GM18502 (cell line): ENCODE measurements around the gene FBN1.
A peak's percentile ranks its signal among the peaks of the same experiment; 100 is the strongest.

Experiments
- ATAC-seq: cut with Tn5 transposase; IDR thresholded peaks from one replicate; pipeline ENCODE4 v1.9.1; 2021; ENCODE audit warnings: mild to moderate bottlenecking; ENCODE audit not compliant: unreplicated experiment, poor library complexity

The FBN1 gene

DNA sequence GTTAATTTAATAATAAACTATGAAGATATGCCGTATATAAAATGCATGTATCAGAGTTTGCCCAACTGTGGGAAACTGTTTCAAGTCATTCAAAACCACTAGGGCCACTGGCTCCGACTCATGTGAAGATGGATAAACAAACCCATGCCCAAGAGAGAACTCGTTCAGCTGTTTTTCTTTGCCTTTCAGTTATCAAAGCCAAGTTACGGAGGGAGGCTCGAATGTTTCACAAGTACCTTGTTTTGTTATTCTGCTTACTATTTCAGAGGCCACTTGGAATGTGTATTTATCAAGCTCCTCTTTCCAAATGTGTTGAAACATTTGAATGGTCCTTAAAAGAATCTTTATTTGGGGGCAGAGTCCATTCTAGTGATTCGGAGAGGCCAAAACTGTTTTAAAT, 232.2 kb downstream of the FBN1 start:
- no peak for ATAC-seq

DNA sequence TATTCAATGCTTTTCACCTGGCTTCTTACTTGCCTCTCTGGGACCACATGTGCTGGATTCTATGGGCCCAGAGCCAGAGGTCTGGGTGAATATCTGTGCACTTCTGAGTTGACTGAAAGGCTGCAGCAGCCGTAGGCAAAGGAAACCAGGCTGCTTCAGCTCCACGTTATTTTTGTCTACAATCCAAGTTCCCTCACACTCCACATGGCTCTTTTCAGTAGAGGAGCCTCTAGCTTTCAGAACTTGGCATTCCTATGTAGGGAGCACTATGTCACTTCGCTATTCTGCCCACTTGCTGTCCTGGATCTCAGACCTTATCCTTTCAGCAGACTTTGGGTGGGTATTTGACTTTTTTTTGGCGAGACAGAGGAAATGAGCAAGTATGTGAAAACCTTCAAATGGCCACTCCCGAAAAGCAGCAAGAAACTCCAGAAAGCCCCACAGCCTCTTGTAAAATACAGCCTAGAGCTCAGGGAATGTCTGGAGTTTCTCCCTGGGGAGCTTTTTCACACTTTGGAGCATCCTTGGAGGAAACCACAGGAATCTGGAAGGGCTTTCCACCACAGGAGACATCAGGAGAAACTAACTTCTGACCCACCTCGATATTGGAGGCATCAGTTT, 233.4 kb downstream of the FBN1 start:
- ATAC-seq: no peak

DNA sequence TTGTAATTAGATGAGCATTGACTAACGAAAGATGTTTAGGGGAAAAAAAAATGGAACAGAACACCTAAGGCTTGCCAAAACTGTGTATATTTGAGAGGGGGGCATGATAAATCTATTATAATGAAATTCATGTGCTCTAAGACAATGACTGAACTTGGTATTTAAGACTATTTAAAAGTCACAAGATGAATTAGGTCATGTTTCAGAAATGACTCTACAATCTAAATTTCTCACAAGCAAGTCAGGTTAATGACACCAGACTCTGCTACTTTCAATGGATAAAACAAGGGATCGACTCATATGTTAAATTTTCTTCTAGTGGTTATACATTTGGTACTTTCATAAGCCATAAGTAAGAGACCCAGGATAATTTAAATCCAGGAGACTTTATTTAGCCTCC, 235.9 kb downstream of the FBN1 start:
- no peak for ATAC-seq

DNA sequence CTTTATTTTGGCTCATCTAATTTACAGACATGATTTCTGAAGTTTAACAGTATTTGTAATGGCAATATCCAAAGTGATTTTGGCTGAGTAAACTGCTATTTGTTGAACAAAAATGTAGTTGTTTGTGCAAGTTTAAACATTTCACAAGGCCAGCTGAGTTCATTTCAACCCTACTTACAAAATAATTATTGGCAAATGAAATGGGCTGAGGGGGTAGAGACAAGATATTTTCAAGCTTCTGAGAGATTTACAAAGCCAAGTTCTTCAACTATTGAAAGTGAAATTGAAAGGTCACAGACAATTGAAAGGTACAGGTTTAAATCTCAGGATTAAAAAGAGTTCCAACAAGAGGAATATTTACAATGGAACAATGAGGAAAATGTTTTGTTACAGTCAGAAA, 237.2 kb downstream of the FBN1 start:
- no peak for ATAC-seq

DNA sequence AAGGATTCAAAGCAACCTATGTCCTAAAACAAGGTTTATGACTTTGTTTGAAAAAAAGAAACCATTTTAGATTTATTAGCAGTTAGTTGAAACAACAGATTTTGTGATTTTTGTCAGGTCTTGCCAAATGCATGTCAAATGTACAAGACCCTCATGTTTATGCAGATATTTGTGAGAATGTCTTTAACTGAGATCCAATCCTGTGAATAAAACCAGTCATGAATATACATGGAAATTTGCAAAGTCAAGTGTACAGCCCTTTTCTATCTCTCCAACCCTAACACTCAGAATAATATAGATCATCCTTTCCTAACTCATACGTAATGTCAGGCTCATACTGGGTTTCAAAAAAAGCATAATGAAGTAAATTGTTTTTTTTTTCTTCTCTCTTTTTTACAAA, 237.9 kb downstream of the FBN1 start:
- ATAC-seq: no peak

DNA sequence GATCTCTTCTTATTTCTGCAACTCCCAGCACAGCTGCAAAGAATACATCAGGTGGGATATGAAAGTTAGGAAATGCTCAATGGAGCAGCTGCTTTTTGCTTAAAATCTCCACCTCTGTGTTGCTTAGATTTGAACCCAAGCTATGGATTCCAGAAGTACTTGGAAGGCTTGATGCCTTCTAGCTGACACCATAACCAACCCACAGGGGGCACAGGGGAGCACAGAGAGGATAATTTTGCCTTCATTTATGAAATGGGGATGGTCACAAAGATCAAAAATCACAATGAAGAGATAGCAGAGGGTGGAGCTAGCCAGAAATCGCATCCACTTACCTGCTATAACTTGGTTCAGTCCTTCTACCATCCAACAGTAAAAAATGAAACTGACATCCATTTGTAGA, 238.6 kb downstream of the FBN1 start:
- ATAC-seq: no peak

DNA sequence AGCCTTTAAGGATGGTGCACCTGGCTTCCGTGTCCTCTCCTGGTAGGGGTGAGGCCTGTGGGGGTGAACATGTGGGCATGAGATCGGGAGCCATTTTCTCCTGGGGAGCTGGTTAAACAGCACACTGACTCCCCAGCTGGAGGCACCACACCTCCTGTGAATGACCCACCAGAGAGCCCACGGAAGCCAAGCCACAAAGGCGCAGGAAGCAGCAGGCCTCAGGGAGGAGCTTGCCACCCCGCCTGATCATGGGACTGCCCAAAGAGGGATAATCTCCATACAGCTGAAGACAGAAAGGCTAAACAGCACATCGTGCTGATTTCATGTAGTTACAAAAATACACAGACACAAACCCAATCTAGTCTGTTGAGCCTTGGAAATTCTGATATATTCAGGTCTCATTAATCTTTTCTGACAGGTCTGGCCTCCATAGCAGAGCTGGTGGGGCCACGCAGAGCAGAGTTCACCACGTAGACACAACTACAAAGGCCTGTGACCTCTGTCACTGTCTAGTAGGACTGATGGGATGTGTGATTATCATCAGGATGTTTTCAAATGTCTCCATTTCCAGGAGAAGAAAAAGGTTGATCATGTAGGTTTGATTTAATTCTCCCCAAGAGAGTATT, 239.1 kb downstream of the FBN1 start:
- no peak for ATAC-seq

DNA sequence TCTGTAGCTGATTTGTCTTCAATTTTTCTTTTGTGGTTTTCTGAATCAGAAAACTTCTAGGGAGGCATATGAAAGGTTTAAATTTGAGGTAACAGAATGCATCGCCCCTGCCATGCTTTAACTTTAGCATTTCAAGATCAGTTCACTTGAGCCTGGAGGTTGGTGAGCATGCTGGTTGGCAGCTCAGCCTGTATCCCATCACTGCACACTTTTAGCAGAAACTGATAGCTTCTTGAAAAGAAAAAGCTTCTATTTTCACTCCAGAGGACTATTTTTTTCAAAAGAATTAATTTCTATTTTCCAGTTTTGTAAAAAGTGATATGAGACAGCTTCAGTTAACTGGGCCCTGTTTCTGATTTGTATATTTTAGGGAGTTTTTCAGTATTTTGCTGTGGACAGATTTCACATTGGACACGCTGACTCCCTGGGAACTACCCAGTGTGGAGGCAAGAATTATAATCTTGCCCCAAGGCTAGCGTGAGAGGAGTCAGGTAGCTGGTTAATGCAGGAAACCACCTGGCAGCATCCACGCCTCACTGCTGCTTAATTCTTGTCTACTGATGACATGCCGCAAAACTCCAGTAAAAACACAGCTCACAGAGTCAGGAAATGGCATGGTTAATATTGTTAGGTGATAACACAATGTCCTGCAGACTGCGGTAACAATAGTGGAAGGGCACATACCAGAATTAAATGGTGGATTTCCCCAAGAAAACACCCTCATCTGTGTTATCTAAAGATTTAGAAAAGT, 242.9 kb downstream of the FBN1 start:
- peak; percentile 68 for ATAC-seq

DNA sequence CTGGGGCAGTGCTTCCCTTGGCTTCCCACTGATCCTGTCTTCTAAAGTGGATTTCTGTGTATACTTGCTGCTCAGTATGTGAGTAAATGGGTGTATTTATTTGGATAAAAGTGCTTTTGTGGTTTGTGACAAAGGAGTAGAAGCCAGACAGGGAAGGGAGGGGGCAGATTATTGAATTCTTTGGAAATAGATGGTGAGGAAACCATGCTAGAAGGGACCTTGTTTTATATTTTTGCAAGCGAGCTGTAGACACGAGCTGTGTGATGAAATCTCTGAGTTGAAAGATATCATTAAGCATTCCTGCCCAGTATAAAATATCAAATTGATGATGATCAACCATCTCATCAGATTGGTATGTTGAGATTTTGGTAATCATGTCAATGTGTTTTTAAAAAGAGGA, 245.4 kb downstream of the FBN1 start:
- no peak for ATAC-seq

DNA sequence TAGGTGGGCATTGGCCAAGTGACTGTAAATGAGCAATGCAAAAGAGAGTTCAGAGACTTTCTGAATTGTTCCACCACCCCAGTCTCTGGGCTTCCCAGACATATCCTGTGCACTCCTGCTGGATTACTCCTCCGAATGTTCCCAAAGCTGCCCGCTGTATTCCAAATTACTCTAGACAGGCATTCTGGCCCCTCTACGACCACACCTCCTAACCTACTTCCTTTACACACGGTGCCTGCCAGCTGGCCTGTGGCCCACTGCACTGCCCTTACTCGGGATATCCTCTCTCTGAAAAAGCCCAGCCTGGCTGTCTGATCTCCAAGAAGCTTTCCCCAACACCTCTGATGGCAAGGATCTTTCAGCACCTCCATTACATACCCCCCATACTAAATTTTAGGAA, 247.7 kb downstream of the FBN1 start:
- no peak for ATAC-seq

DNA sequence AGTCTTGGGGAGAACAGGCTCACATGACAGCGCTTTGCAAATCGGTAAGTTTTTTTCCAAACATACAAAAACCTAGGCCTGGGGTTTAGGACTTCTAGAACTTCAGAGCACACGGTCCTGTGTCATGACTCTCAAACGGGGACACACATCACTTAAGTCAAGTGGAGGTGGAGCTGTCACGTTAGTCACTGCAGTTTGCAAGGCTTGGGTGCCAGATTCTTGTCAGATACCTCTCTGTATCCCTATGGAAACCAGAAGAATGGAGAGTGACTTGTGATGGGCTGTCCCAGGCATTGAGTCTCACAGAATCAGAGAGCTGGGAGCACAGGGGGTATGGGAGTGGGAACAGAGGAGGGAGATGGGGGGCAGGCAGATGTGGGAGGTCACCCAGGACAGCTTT, 249.5 kb downstream of the FBN1 start:
- ATAC-seq: no peak

DNA sequence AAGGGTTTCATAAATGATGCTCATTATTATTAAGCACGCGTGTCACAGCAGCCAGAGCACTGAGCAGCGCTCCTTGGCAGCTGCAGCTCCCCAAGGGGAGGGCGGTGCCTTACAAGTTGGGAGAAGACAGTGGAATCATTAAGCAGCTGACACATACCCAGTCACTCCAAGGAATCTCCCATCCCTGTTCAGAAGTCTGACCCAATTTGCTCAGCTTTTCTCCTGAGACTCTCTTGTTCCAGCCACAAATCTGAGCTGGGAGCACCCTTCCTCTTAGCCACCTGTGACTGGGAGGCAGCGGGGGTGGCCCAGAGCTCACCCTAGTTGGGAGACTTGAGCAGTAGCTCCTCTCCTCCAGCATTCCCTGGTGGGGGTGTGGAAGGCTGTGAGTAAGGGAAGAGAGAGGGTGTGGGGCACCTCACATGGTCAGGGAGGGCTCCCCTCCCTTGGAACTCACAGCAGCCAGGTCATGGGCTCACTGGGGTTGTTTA, 249.9 kb downstream of the FBN1 start:
- ATAC-seq: no peak

DNA sequence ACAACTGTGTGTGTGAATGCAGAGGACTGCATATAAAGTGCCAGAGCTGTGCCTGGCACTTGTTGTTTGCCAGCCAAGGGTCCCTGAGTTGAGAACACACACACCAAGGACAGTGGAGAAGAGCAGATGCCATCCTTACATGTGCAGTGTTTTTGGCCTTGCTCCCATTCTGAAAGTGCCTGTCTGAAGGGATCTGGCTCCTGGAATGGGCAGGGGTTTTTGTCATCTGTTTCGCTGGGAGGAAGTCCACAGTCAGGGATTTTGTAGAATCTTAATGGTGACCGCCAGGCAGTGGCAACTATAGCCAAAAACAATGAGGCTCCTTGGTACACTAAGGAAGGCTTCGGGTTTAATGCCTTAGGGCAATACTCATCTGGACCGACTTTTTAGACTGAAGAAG, 250.5 kb downstream of the FBN1 start:
- no peak for ATAC-seq

DNA sequence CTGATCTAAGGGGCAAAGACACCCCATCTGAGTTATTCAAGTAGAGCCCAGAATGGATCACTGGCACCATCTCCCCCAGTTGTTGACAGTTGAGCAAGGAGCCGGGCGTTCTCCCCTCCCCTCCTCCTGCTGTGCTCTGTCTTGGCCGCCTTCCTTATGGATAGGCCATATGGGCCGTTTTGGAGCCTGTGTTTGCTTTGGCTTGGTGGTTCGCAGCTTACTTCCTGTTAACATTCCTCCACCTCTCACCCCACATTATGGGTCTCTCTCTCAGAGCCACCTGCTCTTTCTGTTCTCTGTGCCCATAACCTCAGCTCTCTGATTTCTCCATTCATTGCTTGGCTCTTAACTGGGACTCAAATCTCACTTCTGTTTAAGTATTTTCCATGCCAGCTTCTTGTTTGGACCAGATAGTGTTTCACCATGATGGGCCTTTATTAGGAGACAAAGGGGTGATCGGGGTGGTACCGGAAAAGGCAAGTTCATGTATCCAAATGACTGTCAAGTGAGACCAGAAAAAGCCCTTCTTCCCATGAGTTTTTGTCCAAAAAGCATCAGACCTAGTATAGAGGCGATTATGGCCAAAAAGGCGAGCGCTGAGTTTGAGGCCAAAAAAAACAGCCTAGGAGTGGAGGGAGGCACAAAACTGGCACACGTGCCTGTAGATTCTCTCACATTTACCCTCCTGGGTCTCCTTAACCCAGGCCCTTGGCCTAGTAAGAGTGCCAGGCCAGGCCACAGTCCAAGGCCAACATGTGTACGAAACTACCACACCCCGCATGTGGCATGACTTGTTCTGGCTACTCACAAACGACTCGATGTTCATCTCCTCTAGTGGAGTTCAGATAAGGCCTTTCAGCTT, 251.6 kb downstream of the FBN1 start:
- ATAC-seq: no peak

DNA sequence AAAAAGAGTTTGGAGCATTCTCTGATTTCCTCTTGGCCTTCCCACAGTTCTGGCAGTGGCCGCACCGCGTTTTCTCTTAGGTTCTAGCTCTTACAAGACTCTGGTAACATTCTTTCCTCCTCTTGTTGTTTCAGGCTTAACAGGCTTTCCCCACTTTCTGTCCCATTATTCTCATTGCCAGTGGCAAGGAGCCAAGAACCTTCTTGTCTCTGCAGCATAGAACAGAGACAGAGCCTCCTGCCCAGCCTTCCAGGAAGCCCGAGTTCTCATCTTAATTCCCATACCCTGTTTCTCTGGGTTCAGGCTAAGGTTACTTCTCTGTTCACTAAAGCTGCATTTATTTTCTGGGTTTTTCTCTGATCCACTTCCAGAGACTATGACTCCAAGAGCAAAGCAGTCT, 253.2 kb downstream of the FBN1 start:
- no peak for ATAC-seq

DNA sequence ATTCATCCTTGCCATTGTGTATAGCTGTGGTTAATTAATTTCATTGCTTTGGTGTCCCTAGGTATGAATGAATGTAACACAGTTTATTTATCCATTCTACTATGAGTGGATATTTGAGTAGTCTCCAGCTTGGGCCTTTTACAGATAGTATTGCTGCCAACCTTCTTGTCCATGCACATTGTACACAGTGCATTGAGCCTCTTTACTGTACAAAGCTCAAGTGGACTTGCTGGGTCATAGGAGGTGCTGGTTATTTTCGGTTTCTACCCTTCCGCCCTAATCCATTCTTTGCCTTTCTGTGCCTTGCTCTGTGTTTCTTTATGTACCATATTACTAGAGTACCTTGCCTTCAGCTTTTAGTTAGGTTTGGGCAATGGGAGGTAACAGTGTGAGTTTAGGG, 253.6 kb downstream of the FBN1 start:
- ATAC-seq: no peak

DNA sequence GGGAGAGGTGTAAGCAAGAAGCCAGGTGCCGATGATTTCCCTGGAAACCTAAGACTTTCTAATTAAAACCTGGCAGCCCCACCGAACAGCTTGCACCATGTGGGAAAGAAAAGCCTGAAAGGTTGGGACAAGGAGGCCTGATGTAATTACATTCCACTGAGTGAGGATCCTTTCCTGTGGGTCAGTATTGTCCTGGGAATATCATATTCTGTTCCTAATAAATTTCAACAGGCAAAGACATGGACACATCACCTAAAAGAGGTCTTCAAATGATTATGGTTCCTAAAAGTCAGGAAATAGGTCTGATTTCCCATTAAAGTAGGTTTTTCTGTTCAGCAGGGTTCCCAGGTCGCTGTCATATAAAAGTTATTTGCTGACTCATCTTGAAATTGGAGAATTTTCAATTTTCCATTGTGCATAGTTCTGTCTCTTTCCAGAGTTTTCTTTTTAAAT, 255.8 kb downstream of the FBN1 start:
- no peak for ATAC-seq

DNA sequence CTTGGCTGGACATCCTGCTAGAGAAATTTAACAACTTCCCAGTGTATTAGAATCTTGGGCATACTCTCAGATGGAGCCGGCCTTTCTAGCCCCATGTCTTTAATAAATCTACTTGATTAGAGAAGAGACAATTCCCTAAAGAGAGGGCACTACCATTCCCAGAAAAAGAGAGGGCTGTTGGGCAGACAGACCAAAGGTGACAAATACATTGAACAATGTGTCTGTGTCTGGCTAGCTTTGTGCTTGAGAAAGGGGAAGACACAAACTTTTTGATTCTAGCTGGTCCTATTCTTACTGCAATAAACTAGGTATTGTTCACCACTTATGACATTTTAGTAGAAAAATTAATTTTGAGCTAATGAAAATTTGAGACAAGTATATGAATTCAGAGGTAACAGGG, 256.6 kb downstream of the FBN1 start:
- no peak for ATAC-seq

DNA sequence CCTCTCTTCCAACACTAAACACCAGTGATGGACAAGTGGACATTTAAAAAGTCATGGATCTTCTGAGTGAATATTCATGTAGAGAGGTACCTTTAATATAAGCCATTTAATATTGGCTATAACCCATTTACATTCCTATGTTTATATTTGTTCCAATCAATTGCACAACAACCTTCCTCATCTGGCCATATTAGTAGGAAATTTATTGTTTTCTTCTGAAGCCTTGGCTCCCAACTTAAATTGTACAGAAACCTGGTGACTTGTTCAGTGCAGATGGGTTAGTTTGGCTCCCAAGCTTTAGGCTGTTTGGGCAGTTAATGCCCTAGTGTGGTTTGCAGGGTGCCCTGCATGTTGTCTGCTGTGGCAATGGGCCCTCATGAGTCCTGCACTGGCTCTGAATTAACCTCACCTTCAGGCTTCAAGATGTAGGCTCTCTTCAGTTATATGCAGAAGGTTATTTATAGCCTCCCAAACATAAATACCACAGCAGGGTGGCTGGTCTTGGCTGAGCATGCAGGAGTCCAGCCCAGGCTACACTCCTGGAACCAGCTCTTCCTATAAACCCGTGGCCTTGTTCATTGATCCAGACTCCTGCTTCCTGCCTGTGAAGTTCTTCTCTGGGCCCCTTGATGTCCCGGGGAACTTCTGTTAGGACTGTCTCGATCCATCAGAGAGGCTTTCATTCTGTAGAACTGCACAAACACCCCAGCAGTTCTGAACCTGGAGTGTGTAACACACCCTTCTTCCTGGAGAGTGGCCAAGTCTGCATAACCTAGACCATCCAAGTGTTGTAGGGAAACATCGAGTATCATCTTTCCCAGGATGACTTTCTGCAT, 257.3 kb downstream of the FBN1 start:
- ATAC-seq: no peak
